Measurements from ENCODE around the gene FARSB.
"Not testable (repeated sequence)": the region's sequence is repeated elsewhere in the genome, so short reads cannot be mapped to it uniquely, and the experiment has no call there.

FARSB gene

GRCh38 chr2:222603501-222603900 lies 52.4 kb downstream of the FARSB start:
- no peak for DNase-seq

GRCh38 chr2:222598611-222599010 lies 57.3 kb downstream of the FARSB start:
- DNase-seq = no peak

- no peak for DNase-seq
Observed at GRCh38 chr2:222595581-222595980, 60.3 kb downstream of the FARSB start.

GRCh38 chr2:222594679-222595078 lies 61.2 kb downstream of the FARSB start:
- DNase-seq = no peak

DNA sequence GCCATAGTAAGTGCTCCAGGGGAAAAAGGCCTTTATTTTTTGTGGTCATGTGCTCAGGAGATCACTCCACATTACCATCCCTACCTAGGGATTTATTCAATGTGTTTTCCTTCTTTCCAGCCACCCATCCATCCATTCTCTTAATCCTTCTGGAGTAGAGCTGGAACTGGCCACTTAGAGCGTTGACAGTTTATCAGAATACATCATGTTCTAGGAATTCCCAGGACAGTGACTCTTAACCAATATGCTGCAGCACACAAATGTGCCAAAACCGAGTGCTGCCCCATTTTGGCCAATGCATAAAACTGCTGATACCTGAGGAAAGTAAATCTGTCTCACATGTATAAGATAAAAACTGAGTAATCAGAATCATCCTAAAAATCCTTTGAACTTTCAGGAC lies 63.7 kb downstream of the FARSB start:
- DNase-seq = no peak

GRCh38 chr2:222591661-222592060 lies 64.2 kb downstream of the FARSB start:
- DNase-seq = no peak

DNA sequence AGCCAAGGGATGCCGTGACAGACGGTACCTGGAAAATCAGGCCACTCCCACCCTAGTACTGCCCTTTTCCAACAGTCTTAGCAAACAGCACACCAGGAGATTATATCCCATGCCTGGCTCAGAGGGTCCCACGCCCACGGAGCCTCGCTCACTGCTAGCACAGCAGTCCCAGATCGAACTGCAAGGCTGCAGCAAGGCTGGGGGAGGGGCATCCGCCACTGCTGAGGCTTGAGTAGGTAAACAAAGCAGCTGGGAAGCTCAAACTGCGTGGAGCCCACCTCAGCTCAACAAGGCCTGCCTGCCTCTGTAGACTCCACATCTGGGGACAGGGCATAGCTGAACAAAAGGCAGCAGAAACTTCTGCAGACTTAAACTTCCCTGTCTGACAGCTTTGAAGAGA lies 71.3 kb downstream of the FARSB start:
- DNase-seq = not testable (repeated sequence)

DNA sequence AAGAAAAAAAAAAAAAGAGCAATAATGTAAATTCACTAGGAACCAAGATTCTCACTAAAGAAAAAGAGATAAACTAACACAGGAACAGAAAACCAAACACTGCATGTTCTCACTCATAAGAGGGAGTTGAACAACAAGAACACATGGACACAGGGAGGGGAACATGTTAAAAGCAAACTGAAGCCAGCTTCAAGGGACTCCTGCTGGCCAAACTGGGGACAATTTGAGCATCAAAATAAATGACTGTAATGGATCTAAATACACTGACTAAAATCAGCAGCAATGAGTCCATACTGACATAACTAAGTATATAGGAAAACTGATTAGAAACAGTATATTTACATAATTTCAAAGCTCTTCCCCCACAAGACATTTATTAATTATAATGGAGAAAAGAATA lies 73.0 kb downstream of the FARSB start:
- no peak for DNase-seq

DNA sequence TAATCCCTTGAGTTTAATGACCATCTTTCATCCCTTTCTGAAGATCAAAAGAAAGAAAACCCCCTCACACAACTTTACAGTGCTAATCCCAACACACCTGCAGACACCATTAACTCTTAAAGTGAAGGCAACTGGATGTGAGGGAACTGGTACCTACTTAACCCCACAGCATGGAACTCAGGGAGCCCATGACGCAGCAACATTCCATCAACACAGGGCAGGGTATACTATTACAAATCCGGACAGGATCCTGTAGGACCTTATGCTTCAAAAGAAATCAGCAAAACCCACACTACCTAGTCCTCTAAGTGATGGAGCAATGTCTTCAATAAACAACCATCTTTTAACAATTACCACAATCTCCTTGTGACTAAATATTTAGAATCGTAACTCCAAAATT lies 78.6 kb downstream of the FARSB start:
- DNase-seq = no peak

DNA sequence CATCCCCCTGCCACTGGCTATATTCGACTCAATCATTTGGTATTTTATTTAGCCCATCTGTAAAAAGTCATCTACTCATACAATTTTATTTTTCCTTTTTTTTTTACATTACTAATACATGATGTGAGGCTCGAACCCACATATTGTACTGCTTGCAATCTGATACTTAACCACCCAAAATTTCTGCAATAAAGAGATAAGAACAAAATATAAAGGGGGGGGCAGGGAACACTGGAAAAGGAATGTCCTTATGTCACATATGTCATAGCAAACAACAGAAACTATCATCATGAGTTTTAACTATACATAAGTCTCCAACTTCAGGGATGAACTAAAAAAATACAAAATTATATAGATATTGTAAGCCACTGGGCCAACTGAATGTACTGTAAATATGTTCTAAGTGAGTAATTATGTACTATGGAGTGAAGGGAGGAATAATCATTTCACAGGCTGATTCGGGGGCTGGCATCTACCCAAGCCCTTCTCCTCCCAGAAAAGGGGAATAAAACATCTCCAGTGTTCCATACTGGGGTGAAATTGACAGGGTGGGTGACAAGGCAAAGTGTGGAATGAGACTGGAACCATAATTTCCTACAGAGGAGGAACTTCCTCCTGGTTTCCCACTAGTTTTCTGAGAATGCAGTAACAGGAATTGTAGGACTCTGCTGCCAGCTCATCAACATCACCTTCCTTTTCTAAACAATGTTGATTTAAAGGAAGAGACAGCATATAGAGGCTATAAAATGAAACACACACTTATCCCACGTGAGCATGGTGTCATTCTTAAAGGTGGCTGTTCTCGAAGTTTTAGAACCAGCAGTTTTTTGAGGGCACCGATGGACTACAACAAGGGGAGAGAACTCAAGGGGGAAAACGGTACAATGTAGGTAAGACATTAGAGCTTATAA lies 79.5 kb downstream of the FARSB start:
- DNase-seq = no peak

GRCh38 chr2:222575618-222576017 lies 80.3 kb downstream of the FARSB start:
- no peak for DNase-seq

DNA sequence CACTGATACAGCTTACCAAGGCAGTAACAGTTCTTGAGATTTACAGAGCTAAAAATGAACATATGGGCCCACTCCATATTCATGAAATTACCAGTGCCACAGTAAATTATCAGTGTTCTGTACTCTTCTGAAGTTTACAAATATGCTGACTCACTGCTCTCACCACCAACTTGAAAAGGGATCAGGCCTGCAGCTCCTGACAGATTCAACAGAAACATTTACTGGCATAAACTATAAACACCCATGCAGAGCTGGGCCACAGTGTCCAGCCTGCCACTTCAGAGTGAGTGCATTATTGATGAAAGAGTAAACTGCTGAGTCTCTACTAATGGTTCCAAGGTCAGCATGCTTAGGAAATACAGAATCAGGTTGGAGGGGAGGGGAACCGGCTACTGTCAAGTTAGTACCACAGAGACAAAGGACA lies 83.1 kb downstream of the FARSB start:
- peak; percentile 20 for DNase-seq

DNA sequence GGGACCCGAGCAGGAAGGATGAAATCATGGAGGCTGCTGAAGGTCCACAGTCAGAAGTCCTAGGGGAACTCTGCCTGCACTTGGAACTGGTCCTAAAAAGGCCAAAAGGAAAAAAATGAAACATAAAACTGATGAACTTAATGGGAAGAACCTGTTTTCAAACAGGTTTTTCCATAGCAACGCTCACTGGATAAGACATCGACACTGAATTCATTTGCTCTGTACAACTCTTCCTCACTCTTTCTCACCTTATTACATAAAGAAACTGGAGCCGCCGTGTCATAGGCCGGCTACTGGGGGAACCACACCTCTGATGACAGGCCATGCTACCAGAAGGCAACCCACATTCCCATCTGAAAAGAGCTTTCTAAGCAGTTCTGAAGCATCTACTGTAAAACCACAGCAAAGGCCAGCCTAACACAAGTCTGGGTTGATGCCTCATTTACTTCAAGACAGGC lies 83.6 kb downstream of the FARSB start:
- no peak for DNase-seq

- DNase-seq = peak; percentile 17
Observed at GRCh38 chr2:222569826-222570225, 86.1 kb downstream of the FARSB start.

DNA sequence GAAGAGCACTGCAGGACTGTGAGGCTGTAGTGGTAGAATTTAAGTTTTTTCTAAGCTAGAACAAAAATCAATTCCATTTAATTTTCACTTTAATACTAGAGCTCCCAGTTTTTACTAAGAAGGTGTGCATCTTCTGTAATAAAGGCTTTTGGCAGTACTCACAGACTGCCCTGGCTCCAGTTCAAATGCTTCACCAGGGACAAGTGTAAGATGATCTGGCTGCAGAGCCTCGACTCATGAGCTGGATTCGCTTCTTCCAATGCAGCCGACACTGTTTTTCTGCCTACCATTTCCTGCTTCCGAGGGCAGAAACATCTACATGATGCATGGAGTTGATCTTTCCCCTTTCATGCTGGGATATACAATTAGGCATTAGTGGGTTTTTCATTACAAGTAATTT lies 87.0 kb downstream of the FARSB start:
- DNase-seq = peak; percentile 90

GRCh38 chr2:222566229-222566628 lies 89.7 kb downstream of the FARSB start:
- DNase-seq = no peak

GRCh38 chr2:222563936-222564335 lies 92.0 kb downstream of the FARSB start:
- DNase-seq = no peak

- DNase-seq = peak; percentile 54
Observed at GRCh38 chr2:222563106-222563718, 92.7 kb downstream of the FARSB start.

GRCh38 chr2:222561817-222562645 lies 93.9 kb downstream of the FARSB start:
- peak; percentile 38 for DNase-seq

GRCh38 chr2:222561151-222561550 lies 94.7 kb downstream of the FARSB start:
- DNase-seq = no peak

DNA sequence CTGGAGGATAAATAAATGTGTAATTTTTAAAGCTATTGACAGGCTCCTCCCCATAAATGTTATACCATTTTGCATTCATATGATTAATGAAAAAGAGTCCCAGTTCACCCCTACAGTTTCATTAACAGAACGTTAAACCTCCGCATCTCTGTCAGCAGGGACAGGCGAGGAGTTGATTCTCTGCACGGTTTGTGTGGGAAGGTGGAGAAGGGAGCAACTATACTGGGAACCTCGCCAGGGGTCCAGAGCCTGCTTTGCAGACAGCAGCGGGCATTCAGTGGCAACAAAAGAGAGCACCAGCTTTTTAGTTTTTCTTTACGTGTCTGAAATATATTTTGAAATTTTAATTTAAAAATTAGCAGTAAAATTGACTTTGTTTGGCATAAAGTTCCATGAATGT lies 101.4 kb downstream of the FARSB start:
- no peak for DNase-seq

DNA sequence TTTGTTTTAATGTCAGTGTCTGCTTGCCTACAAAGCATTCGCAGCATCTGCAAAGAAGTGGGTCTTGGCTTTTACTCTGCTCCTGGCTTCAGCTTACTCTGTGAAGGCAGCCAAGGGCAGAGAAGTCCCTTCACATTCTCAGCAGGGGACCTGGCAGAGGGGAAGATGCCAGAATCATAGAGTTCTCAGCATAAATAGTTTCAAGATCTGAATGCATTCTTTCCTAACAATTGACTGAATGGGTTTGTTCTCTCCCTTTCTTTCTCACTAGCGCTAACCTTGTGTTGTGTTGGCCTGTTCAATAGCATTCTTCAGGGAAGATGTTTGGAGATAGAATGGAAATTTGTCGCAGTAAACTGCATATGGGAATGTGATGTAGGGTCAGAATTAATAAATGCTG lies 106.9 kb downstream of the FARSB start:
- no peak for DNase-seq

DNA sequence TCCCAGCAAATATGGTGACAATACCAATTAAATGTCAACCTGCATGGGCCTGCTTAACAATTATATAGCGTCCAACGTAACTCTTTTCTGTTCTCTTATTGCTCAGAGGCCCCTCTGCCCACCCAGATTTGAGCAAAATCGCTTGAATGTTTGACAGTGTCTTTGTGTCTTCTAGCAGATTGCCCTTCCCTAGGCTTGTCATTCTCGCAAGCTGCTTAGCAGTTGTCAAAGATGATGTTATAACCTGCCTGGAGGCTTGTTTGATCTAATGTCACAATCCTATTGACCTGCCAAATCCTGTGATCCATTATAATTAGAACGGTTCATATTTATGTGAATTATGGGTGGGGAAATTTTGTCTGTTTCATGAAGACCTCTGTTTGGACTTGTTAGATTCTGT lies 108.8 kb downstream of the FARSB start:
- no peak for DNase-seq
